NCI-H128 (cell line): Measurements from ENCODE around the gene LPCAT2.

Source experiments
- DNase-seq: peaks from one replicate; lab custom pipeline; 2025; ENCODE audit not compliant: unreplicated experiment; lab: John Stamatoyannopoulos, UW

The LPCAT2 gene

DNA sequence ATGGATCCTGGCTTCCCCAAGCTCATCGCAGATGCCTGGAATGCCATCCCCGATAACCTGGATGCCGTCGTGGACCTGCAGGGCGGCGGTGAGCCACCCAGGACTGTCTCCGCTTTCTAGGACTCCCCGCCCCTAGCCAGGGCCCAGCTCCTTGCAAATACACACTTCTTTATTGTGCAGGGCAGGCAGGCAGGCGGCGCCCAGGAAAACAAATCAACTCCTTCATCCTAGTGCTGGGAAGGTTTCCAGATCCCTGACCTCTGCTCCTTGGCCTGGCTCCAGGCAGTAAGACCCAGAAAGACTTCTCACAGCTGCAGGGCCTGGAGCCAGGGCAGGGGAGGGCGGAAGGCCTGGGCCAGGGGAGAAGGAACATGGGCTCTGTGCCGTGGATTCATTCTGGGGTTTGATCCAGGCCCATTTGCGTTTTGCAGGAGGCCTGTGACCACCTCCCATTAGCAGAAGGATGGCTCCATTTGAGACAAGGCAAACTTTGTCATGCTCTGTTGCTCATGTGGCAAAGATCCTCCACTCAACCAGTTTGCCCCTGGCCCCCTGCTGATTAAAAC lies 6.0 kb upstream of the LPCAT2 start:
- peak; percentile 13 for DNase-seq

DNA sequence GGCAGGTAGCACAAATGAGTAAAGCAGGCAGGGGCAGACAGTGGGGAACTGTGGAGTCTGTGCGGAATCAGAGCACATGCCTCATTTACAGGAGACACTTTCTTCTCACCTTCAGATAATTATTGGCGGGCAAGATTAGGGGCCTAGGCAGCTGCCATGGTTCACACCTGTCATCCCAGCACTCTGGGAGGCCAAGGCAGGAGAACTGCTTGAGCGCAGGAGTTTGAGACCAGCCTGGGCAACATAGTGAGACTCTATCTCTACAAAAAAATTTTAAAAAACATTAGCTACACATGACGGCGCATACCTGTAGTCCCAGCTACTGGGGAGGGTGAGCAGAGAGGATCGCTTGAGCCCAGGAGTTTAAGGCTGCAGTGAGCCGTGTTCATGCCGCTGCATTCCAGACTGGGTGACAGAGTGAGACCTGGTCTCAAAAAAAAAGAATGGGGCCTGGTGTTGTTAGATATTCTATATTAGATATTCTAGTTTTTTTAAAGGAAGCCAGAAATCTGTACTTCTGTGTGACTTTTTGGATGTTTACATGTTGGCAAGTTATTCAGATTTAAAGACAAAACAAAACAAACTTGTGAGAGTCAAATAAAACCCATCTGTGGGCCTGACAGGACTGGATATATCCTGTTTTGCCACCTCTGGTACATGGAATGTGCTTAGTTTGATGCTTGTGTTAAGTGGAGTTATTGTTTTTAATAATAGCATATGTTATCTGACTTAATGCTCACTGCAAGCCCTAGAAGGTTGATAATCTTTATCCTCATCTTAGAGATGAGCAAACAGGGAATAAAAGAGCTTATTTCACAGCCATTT lies 4.9 kb upstream of the LPCAT2 start:
- no peak for DNase-seq

DNA sequence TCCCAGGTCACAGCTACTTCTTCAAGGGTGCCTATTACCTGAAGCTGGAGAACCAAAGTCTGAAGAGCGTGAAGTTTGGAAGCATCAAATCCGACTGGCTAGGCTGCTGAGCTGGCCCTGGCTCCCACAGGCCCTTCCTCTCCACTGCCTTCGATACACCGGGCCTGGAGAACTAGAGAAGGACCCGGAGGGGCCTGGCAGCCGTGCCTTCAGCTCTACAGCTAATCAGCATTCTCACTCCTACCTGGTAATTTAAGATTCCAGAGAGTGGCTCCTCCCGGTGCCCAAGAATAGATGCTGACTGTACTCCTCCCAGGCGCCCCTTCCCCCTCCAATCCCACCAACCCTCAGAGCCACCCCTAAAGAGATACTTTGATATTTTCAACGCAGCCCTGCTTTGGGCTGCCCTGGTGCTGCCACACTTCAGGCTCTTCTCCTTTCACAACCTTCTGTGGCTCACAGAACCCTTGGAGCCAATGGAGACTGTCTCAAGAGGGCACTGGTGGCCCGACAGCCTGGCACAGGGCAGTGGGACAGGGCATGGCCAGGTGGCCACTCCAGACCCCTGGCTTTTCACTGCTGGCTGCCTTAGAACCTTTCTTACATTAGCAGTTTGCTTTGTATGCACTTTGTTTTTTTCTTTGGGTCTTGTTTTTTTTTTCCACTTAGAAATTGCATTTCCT lies 3.4 kb upstream of the LPCAT2 start:
- DNase-seq: no peak

GRCh38 chr16:55506083-55506482 lies 2.8 kb upstream of the LPCAT2 start:
- DNase-seq: no peak

GRCh38 chr16:55506708-55507107 lies 2.2 kb upstream of the LPCAT2 start:
- no peak for DNase-seq

GRCh38 chr16:55508271-55508921 lies 476 bp upstream of the LPCAT2 start:
- DNase-seq: no peak

- no peak for DNase-seq
Observed at GRCh38 chr16:55510185-55510805, 1.4 kb downstream of the LPCAT2 start.

GRCh38 chr16:55512941-55513340 lies 4.1 kb downstream of the LPCAT2 start:
- DNase-seq: no peak

GRCh38 chr16:55513616-55514015 lies 4.7 kb downstream of the LPCAT2 start:
- no peak for DNase-seq

- DNase-seq: no peak
Observed at GRCh38 chr16:55515111-55515510, 6.2 kb downstream of the LPCAT2 start.

GRCh38 chr16:55521792-55522191 lies 12.9 kb downstream of the LPCAT2 start:
- DNase-seq: no peak

DNA sequence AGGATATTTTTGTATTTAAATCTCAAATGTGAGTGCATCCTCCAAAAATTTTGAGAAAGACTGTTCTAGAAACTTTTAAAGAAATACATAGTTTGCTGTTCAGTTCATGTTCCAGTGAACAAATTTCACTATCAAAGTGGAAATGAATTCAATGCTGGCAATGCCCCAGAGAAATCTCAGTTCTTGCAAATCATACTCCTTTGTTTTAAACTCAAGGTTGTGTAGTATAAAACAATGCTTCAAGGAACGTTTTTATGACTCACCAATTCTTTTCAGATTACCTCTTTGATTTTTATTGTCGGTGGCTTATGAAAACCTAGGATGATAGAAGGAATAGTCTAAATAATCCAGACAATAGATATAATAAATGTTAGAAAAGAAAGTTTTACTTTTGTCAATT lies 17.6 kb downstream of the LPCAT2 start:
- no peak for DNase-seq

DNA sequence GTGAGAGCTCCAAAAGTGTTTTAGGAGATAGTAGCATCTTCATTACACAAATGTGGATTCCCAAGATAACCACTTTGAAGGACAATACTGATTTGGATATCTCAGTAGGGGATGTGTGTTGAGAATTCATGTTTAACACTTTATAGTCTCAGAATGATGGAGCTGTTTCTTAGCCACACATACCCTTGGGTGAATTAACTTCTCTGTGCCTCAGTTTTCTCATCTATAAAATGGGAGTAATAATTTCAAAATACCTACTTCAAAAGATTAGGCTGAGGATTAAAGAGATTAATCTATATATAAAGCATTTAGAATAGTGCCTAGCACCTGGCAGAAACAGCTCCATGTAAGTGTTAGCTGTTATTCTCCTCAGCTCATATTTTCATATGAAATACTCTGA lies 19.0 kb downstream of the LPCAT2 start:
- DNase-seq: no peak

DNA sequence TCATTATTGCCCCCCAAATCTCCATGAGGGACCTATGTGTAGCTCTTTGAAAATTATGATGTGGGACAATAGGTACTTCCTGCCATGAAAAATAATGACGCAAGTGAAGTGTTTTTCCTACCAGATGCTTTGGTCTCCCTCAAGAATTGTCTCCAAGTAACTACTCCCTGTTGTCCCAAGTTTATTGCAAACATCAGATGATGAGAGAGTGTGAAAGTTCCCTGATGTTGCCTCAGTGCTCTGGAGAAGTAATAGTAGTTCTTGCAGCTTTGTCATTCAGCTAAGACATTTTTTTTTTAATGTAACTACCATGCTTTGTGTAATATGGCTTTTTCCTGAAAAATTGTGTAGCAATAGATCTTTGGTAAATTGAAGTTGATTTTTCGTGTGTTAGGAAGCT lies 20.1 kb downstream of the LPCAT2 start:
- DNase-seq: no peak

GRCh38 chr16:55530316-55530856 lies 21.5 kb downstream of the LPCAT2 start:
- no peak for DNase-seq

- no peak for DNase-seq
Observed at GRCh38 chr16:55532227-55532626, 23.4 kb downstream of the LPCAT2 start.

DNA sequence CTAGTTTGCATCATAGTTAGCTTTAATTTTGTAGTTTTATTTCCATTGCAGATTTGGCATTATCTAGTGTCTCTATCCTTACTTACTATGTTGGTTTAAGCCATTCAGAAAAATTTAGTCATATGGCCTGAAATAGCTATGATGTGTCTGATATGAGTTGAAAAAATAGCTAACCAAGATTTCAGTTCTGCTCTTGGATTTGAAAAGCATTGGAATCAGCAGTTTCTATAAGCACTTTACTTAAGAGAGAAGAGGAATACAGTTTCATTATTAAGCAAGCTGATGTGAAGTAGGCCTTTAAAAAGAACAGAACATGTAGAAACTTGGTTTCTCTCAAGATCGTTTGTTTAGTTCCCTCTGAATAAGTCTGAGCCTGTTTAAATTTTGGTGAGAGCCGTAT lies 25.9 kb downstream of the LPCAT2 start:
- DNase-seq: no peak

GRCh38 chr16:55539049-55539448 lies 30.2 kb downstream of the LPCAT2 start:
- DNase-seq: no peak

- no peak for DNase-seq
Observed at GRCh38 chr16:55539488-55539887, 30.6 kb downstream of the LPCAT2 start.

GRCh38 chr16:55540221-55540620 lies 31.3 kb downstream of the LPCAT2 start:
- no peak for DNase-seq

GRCh38 chr16:55542459-55543082 lies 33.7 kb downstream of the LPCAT2 start:
- DNase-seq: no peak
